ENCODE data around the gene MAGI2. TPM values are rescaled to one million over a fixed set of nuclear protein-coding genes. Genes with fewer than 3 reads are reported as not detected.

Gene MAGI2
- total and polyA plus RNA-seq, 2 donors (not counting 3 experiments of a cell fraction or from before 2014, with no cell fraction given): 0.28 to 6.0 TPM

DNA sequence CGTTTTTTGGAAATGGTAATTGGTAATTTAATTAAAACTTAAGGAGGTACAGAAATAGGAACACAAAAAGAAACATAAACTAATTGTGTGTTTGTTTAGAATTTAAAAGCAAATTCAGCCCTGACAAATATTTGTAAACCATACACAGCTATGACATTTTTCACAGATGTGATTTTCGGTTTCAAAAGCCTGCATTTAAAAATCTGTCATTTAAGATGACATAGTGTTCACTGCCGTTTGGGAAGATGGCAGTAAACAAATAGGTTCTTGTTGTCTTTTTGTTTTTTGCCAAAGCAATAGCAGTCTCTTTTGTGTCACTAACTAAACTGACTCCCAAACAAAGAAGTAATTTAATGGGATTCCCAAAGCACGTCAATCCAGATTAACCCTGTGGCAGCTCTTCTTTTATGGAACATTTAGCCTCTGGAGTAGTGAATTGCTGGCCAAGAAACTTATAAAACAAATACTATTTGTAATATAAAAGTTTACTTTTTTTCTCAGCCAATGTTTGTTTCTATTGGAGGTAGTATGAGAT, 957.3 kb downstream of the MAGI2 start:
- dilution Hi-C loops (cut with MboI; ENCODE audit: extremely low pct_ligation_motif_present, low sequenced_read_pairs): no loop called here

DNA sequence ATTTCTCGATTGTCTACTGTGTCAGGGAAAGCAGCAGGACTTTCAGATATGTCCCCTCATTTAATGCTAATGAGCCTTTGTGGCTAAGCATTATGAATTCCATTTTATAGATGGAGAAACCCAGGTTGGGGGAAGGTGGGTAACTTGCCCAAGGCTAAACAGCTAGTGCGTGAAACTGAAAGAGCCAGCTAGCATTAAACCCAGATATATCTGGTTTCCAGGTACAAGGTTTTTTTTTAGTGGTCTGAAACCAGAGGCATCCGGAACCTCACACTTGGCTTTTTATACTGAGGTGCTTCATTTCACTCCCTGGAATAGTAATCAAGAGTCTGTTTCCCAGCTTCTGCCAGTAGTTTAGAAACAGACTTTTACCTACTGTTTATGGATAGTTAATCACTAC, 960.1 kb downstream of the MAGI2 start:
- Histone ChIP-seq H4K20me1 (replicated peaks; ENCODE audit: control insufficient read depth, extremely low read depth, insufficient read depth, low read length) (no peaks in the 10 kb centered on the region), H3K4me3 (replicated peaks in 1 of 3; ENCODE audit: insufficient read depth in 1 of 3, low read depth in 1 of 3, low read length in 3 of 3) (no peak overlapping the region), H2AFZ (ENCODE audit: low read depth, low read length) (no peak overlapping the region), H3K79me2 (ENCODE audit: control insufficient read depth, insufficient read depth, low read length) (no peaks in the 10 kb centered on the region), H3K27me3 (ENCODE audit: control insufficient read depth in 2 of 2, insufficient read depth in 2 of 2, low read length in 2 of 2) (no peaks in the 10 kb centered on the region), H3K4me1 (ENCODE audit: control insufficient read depth, extremely low read depth, insufficient read depth, low read length) (no peaks in the 10 kb centered on the region), H3K36me3 (ENCODE audit: control insufficient read depth in 2 of 2, extremely low read depth in 1 of 2, insufficient read depth in 2 of 2, low read length in 2 of 2) (no peaks in the 10 kb centered on the region), H3K27ac (ENCODE audit: insufficient read depth, low read depth, low read length) (no peak overlapping the region), H3K9me1 (replicated peaks; ENCODE audit: control insufficient read depth, extremely low read depth, insufficient read depth, low read length) (no peaks in the 10 kb centered on the region), H3K4me2 (ENCODE audit: insufficient read depth, low read length) (no peak overlapping the region), H3K9me3 (replicated peaks; ENCODE audit: control insufficient read depth, insufficient read depth, low read length) (no peaks in the 10 kb centered on the region), H3K9ac (replicated peaks; ENCODE audit: extremely low read depth, insufficient read depth, low read length) (no peak overlapping the region)
- no TSS peak for BruUV-seq (replicated peaks)
- DNase-seq (ENCODE audit: low read depth, low spot score) (no peak), FAIRE-seq (no peak)
- dilution Hi-C loops (cut with MboI; ENCODE audit: extremely low pct_ligation_motif_present, low sequenced_read_pairs) (no loop called here), intact Hi-C loops (cut with micrococcal nuclease) (no loop called here)
- POLR2A ChIA-PET: no interaction called here
- TF ChIP-seq EZH2 (IDR thresholded peaks at IDR 0.05; ENCODE audit: borderline replicate concordance, low read depth, low read length, severe bottlenecking) (no peak), POLR2A (IDR thresholded peaks at IDR 0.05; ENCODE audit: low read depth, low read length) (no peak), JUN (IDR thresholded peaks at IDR 0.05; ENCODE audit: borderline replicate concordance, insufficient read depth, insufficient read length, low read depth) (no peak), GATA2 (IDR thresholded peaks at IDR 0.05; ENCODE audit: insufficient read depth, insufficient read length, low read depth, low read length) (no peak), FOS (IDR thresholded peaks at IDR 0.05; ENCODE audit: borderline replicate concordance, insufficient read depth, low read length) (no peak), CTCF (IDR thresholded peaks at IDR 0.05; ENCODE audit: extremely low read depth in 1 of 2, insufficient read depth in 1 of 2, low read depth in 1 of 2, low read length in 2 of 2) (no peak), POLR2AphosphoS5 (IDR thresholded peaks at IDR 0.05; ENCODE audit: insufficient read depth, low read depth, low read length) (no peak), MAX (IDR thresholded peaks at IDR 0.05; ENCODE audit: insufficient read depth, insufficient read length) (no peak), MYC (IDR thresholded peaks at IDR 0.05; ENCODE audit: low read depth, low read length) (no peak)
- CTCF ChIA-PET: no interaction called here

More for the DNA sequence above, 957.3 kb downstream of the MAGI2 start:
- intact Hi-C loops (cut with micrococcal nuclease): no loop called here
- H3K27me3 ChIP-seq (ENCODE audit: control insufficient read depth in 2 of 2, insufficient read depth in 2 of 2, low read length in 2 of 2): no peaks in the 10 kb centered on the region
- no TSS peak for BruUV-seq (replicated peaks)
- H3K9me3 ChIP-seq (replicated peaks; ENCODE audit: control insufficient read depth, insufficient read depth, low read length): no peaks in the 10 kb centered on the region
- ChIA-PET POLR2A (no interaction called here), CTCF (no interaction called here)
- no peak overlapping the region for H3K4me2 ChIP-seq (ENCODE audit: insufficient read depth, low read length)
- no peaks in the 10 kb centered on the region for H3K79me2 ChIP-seq (ENCODE audit: control insufficient read depth, insufficient read depth, low read length)
- no peak overlapping the region for H3K9ac ChIP-seq (replicated peaks; ENCODE audit: extremely low read depth, insufficient read depth, low read length)
- FAIRE-seq (no peak), DNase-seq (ENCODE audit: low read depth, low spot score) (no peak)
- H3K36me3 ChIP-seq (ENCODE audit: control insufficient read depth in 2 of 2, extremely low read depth in 1 of 2, insufficient read depth in 2 of 2, low read length in 2 of 2): no peaks in the 10 kb centered on the region
- no peaks in the 10 kb centered on the region for H3K4me1 ChIP-seq (ENCODE audit: control insufficient read depth, extremely low read depth, insufficient read depth, low read length)
- no peaks in the 10 kb centered on the region for H4K20me1 ChIP-seq (replicated peaks; ENCODE audit: control insufficient read depth, extremely low read depth, insufficient read depth, low read length)
- no peaks in the 10 kb centered on the region for H3K9me1 ChIP-seq (replicated peaks; ENCODE audit: control insufficient read depth, extremely low read depth, insufficient read depth, low read length)
- no peak for TF ChIP-seq JUN (IDR thresholded peaks at IDR 0.05; ENCODE audit: borderline replicate concordance, insufficient read depth, insufficient read length, low read depth)
- TF ChIP-seq CTCF (IDR thresholded peaks at IDR 0.05; ENCODE audit: extremely low read depth in 1 of 2, insufficient read depth in 1 of 2, low read depth in 1 of 2, low read length in 2 of 2): no peak
- H2AFZ ChIP-seq (ENCODE audit: low read depth, low read length): no peak overlapping the region
- H3K27ac ChIP-seq (ENCODE audit: insufficient read depth, low read depth, low read length): no peak overlapping the region
- no peak overlapping the region for H3K4me3 ChIP-seq (replicated peaks in 1 of 3; ENCODE audit: insufficient read depth in 1 of 3, low read depth in 1 of 3, low read length in 3 of 3)
